ENCODE results near the gene GBF1.

Gene GBF1

DNA sequence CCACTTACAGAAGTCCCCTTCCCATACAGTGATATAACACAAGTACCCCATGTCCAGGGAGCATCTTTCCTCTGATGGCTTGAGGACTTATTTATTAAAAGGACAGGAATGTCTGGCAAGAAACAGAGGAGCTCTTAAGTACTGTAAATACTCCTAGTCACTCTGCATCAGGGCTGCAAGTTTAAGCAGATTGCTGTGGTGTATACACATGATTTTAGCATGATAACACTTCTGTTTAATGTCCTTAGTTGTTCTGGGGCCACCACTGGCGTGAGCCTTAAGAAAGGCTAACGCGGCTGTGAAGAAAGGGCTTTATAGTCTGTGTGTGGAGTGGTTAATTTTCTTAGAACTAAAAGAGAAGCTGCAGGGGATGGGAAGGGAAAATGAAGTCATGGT is 65.7 kb downstream of the GBF1 start:
- TF ChIP-seq, protein P1, sequence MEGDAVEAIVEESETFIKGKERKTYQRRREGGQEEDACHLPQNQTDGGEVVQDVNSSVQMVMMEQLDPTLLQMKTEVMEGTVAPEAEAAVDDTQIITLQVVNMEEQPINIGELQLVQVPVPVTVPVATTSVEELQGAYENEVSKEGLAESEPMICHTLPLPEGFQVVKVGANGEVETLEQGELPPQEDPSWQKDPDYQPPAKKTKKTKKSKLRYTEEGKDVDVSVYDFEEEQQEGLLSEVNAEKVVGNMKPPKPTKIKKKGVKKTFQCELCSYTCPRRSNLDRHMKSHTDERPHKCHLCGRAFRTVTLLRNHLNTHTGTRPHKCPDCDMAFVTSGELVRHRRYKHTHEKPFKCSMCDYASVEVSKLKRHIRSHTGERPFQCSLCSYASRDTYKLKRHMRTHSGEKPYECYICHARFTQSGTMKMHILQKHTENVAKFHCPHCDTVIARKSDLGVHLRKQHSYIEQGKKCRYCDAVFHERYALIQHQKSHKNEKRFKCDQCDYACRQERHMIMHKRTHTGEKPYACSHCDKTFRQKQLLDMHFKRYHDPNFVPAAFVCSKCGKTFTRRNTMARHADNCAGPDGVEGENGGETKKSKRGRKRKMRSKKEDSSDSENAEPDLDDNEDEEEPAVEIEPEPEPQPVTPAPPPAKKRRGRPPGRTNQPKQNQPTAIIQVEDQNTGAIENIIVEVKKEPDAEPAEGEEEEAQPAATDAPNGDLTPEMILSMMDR (IDR thresholded peaks at IDR 0.05) = no peak

DNA sequence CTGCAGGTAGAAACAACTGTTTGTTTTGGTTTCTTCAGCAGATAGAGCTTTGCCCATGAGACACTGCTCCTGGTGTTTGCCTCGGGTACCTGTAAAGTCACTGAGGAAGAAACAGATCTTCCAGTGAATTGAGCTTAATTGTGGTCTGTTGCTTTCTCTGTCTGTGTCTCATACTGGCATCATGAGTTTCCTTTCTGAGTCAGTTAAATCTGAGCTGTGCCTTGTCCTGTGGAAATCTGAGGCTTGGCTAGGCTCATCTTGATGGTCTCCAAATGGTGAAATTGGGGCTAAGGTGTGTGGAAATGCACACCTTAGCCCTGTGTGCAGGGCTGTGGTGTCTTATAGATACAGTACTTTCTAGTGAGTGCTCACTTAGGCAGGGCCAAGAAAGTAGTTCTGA is 67.4 kb downstream of the GBF1 start:
- TF ChIP-seq, protein P1 (IDR thresholded peaks at IDR 0.05) = no peak

DNA sequence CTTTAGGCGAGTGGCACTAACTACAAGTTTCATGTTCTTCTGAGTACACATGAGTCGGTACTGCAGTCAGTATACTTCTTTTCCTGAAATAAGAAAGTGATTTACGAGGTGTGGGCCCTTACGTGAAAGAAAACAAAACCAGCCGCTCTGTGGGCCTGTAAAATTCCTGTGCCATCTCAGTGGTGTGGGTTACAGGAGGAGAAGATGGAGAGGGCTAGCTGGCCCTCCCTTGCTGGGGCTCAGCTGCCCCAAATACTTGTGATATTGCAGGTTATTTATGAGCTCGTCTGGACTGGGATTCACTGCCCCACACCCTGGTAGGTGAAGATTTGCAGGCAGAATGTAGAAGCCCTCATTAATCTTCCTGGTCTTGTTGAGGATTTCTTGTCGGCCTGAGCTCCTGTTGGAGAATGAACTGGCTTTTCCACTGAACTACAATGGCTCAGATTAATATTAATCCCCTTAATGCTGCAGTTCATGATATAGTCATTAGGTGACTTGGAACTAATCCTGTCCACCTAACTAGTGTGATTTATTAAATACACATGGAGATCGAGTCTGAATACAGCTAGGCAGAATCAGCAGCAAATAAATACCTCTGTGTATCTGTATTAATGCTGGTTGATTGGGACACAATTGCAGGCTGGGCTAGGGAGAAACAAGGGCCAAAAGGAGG is 68.0 kb downstream of the GBF1 start:
- TF ChIP-seq, protein P1 (IDR thresholded peaks at IDR 0.05) = no peak

DNA sequence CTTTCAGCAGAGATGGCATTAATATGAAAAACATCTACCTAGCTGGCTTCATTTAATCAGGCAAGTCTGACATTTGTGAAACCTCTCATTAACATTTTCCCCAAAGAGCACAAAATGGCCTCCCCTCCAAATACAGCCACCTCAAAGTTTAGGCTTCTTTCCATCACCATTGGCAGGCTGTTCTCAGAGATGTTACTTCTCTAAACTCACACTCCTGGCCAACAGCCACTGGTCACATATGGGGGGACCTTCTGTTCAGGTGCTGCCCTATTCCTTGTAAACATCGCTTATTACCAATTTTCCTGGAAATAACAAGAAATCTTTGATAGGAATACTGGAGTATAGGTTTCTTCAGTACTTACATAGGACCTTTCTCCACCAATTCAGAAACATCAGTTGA is 69.5 kb downstream of the GBF1 start:
- TF ChIP-seq, protein P1 (IDR thresholded peaks at IDR 0.05) = no peak

DNA sequence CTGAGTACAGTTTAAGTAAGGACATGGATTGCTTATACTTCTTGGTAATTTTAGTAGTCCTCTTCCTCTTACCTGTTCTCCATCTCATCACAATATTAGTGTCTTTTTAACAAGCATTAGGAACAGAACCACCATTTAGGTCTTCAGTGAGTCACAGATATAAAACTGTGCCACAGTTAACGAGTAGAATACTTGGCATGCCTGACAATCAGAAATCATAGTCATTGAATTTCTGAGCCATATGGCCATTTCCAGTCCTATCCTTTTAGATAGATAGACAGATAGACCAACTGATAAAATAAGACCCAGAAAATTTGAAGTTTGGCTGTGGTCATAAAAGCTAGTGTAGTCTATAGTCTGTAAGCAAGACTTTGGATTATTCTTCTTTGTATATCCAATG is 71.1 kb downstream of the GBF1 start:
- TF ChIP-seq, protein P1 (IDR thresholded peaks at IDR 0.05) = no peak

DNA sequence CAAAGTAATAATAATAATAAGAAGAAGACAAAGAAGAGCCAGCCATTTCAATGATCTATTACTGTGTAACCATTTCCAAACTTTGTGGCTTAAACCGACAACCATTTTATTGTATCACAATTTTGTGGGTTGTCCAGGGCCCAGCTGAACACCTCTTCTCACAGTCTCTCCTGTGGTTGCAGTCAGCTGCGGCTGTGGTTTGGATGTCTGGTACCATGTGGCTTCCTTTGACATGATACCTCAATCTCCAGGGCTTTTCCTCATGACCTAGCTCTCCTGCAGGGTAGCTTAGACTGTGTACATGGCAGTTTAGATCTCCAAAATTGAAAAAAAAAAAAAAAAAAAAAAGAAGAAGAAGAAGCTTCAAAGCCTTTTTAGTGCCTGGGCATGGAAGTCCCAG is 77.6 kb downstream of the GBF1 start:
- TF ChIP-seq, protein P1 (IDR thresholded peaks at IDR 0.05) = no peak

DNA sequence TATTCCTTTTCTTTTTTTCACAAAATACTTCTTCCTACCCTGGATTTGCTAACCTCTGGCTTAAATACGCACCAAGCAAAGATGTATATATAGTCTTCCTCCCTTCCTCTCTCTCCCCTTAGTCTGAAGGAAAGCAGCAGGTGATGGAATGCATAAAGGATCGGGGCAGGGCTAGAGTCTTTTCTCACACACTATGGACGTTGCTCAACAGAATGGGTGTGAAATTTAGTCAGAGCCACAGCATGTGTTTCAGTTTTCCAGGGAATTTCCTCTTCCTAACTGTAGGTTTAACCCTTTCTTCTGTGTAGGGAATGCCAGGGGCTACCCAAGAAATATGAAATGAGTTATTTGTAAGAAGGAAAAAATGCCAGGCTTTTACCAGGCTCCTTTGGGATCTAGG is 78.7 kb downstream of the GBF1 start:
- TF ChIP-seq, protein P1 (IDR thresholded peaks at IDR 0.05) = no peak

DNA sequence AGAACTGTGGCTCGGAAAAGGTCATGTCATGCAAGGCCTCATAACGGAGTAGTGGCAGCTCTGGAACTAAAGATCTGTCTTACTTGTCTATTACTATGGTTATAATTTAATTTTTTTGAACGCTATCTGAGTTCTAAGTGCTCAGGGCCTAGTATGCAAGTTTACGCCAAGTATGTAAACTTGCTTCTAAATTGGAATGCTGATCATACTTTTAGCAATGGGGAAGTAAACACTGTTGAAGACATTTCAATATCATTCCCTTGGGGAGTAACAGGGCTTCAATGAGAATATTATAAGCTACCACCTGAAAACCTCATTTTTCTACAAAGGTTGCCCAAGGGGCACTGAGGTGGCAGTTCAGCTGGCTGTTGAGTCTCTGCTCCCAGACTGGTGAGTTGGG is 80.7 kb downstream of the GBF1 start:
- TF ChIP-seq, protein P1 (IDR thresholded peaks at IDR 0.05) = no peak
